ENCODE data around the gene BASP1. TPM values are rescaled to one million over a fixed set of nuclear protein-coding genes. Genes with fewer than 3 reads are reported as not detected.

The BASP1 gene
- total and polyA plus RNA-seq, 10 of the 15 experiments (the other 5 are each of a cell fraction or from before 2014, with no cell fraction given) = 27.3 to 190 (median 102) TPM

GRCh38 chr5:17224858-17225511, 7.6 kb downstream of the BASP1 start (continued):
- TF ChIP-seq GATAD2B (conservative IDR thresholded peaks at IDR 0.05; ENCODE audit: low read depth) (peak; percentile 53; the same call in 1 of the 2 replicates), BCL3 (IDR thresholded peaks at IDR 0.05; ENCODE audit: borderline replicate concordance, insufficient read depth, low read depth, low read length, poor library complexity, severe bottlenecking) (peak; percentile 81), SPI1 (IDR thresholded peaks at IDR 0.05; ENCODE audit: borderline replicate concordance, insufficient read depth, low read depth, low read length) (no peak), TCF3 (IDR thresholded peaks at IDR 0.05; ENCODE audit: borderline replicate concordance, insufficient read depth, low read depth, low read length) (no peak), TCF12 (IDR thresholded peaks at IDR 0.05; ENCODE audit: low read depth, low read length) (0 out of 2 replicates have a peak, but pooled peaks have one; percentile 32), CBFB (IDR thresholded peaks at IDR 0.05; ENCODE audit: low read depth) (peak; percentile 85), MEF2B (IDR thresholded peaks at IDR 0.05; ENCODE audit: partially characterized antibody, poor library complexity, severe bottlenecking) (peak; percentile 65), MTA2 (IDR thresholded peaks at IDR 0.05; ENCODE audit: low read depth) (peak; percentile 87), RCOR1 (conservative IDR thresholded peaks at IDR 0.05; ENCODE audit: low read depth, low read length) (no peak), CREM (IDR thresholded peaks at IDR 0.05; ENCODE audit: low read depth) (peak; percentile 77), SRF (IDR thresholded peaks at IDR 0.05; ENCODE audit: low read depth in 2 of 2, low read length in 2 of 2) (peak in 1 of 2 experiments; percentile 33; a peak in 1 of 4 replicates), SMAD5 (IDR thresholded peaks at IDR 0.05; ENCODE audit: low read depth) (no peak), ESRRA (IDR thresholded peaks at IDR 0.05; ENCODE audit: low read length) (no peak), MYC (IDR thresholded peaks at IDR 0.05; ENCODE audit: insufficient read depth, insufficient read length, insufficient replicate concordance, low read length, severe bottlenecking) (no peak)
- TF ChIP-seq, protein P1, sequence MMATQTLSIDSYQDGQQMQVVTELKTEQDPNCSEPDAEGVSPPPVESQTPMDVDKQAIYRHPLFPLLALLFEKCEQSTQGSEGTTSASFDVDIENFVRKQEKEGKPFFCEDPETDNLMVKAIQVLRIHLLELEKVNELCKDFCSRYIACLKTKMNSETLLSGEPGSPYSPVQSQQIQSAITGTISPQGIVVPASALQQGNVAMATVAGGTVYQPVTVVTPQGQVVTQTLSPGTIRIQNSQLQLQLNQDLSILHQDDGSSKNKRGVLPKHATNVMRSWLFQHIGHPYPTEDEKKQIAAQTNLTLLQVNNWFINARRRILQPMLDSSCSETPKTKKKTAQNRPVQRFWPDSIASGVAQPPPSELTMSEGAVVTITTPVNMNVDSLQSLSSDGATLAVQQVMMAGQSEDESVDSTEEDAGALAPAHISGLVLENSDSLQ (IDR thresholded peaks at IDR 0.05) = peak; percentile 43; the same call in 1 of the 2 replicates
- TF ChIP-seq, protein P2, sequence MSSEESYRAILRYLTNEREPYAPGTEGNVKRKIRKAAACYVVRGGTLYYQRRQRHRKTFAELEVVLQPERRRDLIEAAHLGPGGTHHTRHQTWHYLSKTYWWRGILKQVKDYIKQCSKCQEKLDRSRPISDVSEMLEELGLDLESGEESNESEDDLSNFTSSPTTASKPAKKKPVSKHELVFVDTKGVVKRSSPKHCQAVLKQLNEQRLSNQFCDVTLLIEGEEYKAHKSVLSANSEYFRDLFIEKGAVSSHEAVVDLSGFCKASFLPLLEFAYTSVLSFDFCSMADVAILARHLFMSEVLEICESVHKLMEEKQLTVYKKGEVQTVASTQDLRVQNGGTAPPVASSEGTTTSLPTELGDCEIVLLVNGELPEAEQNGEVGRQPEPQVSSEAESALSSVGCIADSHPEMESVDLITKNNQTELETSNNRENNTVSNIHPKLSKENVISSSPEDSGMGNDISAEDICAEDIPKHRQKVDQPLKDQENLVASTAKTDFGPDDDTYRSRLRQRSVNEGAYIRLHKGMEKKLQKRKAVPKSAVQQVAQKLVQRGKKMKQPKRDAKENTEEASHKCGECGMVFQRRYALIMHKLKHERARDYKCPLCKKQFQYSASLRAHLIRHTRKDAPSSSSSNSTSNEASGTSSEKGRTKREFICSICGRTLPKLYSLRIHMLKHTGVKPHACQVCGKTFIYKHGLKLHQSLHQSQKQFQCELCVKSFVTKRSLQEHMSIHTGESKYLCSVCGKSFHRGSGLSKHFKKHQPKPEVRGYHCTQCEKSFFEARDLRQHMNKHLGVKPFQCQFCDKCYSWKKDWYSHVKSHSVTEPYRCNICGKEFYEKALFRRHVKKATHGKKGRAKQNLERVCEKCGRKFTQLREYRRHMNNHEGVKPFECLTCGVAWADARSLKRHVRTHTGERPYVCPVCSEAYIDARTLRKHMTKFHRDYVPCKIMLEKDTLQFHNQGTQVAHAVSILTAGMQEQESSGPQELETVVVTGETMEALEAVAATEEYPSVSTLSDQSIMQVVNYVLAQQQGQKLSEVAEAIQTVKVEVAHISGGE (CRISPR knock-in tag; IDR thresholded peaks at IDR 0.05) = no peak
- TF ChIP-seq, protein P3, sequence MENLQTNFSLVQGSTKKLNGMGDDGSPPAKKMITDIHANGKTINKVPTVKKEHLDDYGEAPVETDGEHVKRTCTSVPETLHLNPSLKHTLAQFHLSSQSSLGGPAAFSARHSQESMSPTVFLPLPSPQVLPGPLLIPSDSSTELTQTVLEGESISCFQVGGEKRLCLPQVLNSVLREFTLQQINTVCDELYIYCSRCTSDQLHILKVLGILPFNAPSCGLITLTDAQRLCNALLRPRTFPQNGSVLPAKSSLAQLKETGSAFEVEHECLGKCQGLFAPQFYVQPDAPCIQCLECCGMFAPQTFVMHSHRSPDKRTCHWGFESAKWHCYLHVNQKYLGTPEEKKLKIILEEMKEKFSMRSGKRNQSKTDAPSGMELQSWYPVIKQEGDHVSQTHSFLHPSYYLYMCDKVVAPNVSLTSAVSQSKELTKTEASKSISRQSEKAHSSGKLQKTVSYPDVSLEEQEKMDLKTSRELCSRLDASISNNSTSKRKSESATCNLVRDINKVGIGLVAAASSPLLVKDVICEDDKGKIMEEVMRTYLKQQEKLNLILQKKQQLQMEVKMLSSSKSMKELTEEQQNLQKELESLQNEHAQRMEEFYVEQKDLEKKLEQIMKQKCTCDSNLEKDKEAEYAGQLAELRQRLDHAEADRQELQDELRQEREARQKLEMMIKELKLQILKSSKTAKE (IDR thresholded peaks at IDR 0.05; ENCODE audit: low read depth, poor library complexity, severe bottlenecking) = peak; percentile 93
